ENCODE results near the gene ABCC1. TPM values are rescaled to one million over a fixed set of nuclear protein-coding genes. Genes with fewer than 3 reads are reported as not detected.

Gene ABCC1
- total and polyA plus RNA-seq, 4 donors: 2.9 to 61.9 (median 43.6) TPM

- WGBS, 2 donors: 93 to 97% methylated on average over 7 of the region's 7 CpGs
- Histone ChIP-seq H3K27ac (ENCODE audit: low read depth in 1 of 2, low read length in 2 of 2) (no peak overlapping the region), H3K9me3 (ENCODE audit: control insufficient read depth, low read length) (no peaks in the 10 kb centered on the region), H3K36me3 (ENCODE audit: control insufficient read depth in 1 of 2, insufficient read depth in 2 of 2, low read length in 1 of 2) (no peaks in the 10 kb centered on the region), H3K4me3 (ENCODE audit: low read length in 2 of 2) (no peak overlapping the region), H3K27me3 (ENCODE audit: control insufficient read depth in 1 of 2, insufficient read depth in 2 of 2, low read length in 1 of 2) (no peaks in the 10 kb centered on the region), H3K4me1 (ENCODE audit: control insufficient read depth in 1 of 2, insufficient read depth in 2 of 2, low read length in 2 of 2) (peaks cover 4 to 6% of the 10 kb centered on the region in 2 donors)
- DNase-seq (no peak), ATAC-seq (ENCODE audit: low FRiP score) (no peak)
- intact Hi-C loops (cut with DNase I): no loop called here
Observed at GRCh38 chr16:15970743-15971439, 21.5 kb downstream of the ABCC1 start.

DNA sequence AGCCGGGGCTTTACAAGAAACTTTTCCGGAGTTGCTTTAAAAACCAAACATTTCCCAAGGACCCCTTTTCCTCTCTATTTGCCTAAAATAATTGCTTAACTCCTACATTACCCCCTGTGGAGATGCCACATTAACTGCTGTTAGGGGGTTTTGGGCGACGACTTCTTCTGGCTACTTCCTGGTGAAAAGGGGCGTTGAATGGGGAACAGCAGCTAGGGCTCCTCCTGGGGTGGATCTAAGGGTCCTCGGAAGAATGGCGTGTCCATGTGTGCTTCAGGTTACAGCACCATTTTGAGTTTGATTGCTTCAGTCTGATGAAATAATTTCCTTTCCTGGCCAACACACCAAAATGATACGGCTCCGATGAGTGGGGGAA, 22.0 kb downstream of the ABCC1 start:
- no peak overlapping the region for H3K27ac ChIP-seq (ENCODE audit: low read depth in 1 of 2, low read length in 2 of 2)

GRCh38 chr16:15972046-15972868, 22.8 kb downstream of the ABCC1 start:
- ATAC-seq (ENCODE audit: low FRiP score): no peak
- 33 to 61% methylated on average over 3 of the region's 3 CpGs for WGBS, 2 donors

More for the DNA sequence above, 22.0 kb downstream of the ABCC1 start:
- WGBS, 2 donors: 75 to 81% methylated on average over 9 of the region's 9 CpGs
- peaks cover 4 to 8% of the 10 kb centered on the region in 2 donors for H3K4me1 ChIP-seq (ENCODE audit: control insufficient read depth in 1 of 2, insufficient read depth in 2 of 2, low read length in 2 of 2)
- no peak overlapping the region for H3K4me3 ChIP-seq (ENCODE audit: low read length in 2 of 2)
- no peaks in the 10 kb centered on the region for H3K27me3 ChIP-seq (ENCODE audit: control insufficient read depth in 1 of 2, insufficient read depth in 2 of 2, low read length in 1 of 2)
- H3K36me3 ChIP-seq (ENCODE audit: control insufficient read depth in 1 of 2, insufficient read depth in 2 of 2, low read length in 1 of 2): no peaks in the 10 kb centered on the region
- no peak for ATAC-seq (ENCODE audit: low FRiP score)
- intact Hi-C loops (cut with DNase I): no loop called here
- no peak for DNase-seq
- no peaks in the 10 kb centered on the region for H3K9me3 ChIP-seq (ENCODE audit: control insufficient read depth, low read length)

GRCh38 chr16:15973421-15973820, 24.0 kb downstream of the ABCC1 start:
- ATAC-seq (ENCODE audit: low FRiP score) (no peak), DNase-seq (no peak)
- Histone ChIP-seq H3K27me3 (ENCODE audit: control insufficient read depth in 1 of 2, insufficient read depth in 2 of 2, low read length in 1 of 2) (no peaks in the 10 kb centered on the region), H3K4me3 (ENCODE audit: low read length in 2 of 2) (no peak overlapping the region), H3K9me3 (ENCODE audit: control insufficient read depth, low read length) (no peaks in the 10 kb centered on the region), H3K4me1 (ENCODE audit: control insufficient read depth in 1 of 2, insufficient read depth in 2 of 2, low read length in 2 of 2) (peaks cover 7 to 17% of the 10 kb centered on the region in 2 donors), H3K36me3 (ENCODE audit: control insufficient read depth in 1 of 2, insufficient read depth in 2 of 2, low read length in 1 of 2) (no peaks in the 10 kb centered on the region), H3K27ac (ENCODE audit: low read depth in 1 of 2, low read length in 2 of 2) (peak overlapping the region in 1 of 2 donors; percentile 22)
- intact Hi-C loops (cut with DNase I): no loop called here
- 51 to 55% methylated on average over 5 of the region's 5 CpGs for WGBS, 2 donors

More at GRCh38 chr16:15972046-15972868, 22.8 kb downstream of the ABCC1 start:
- no peaks in the 10 kb centered on the region for H3K36me3 ChIP-seq (ENCODE audit: control insufficient read depth in 1 of 2, insufficient read depth in 2 of 2, low read length in 1 of 2)
- DNase-seq: no peak
- peak overlapping the region in 1 of 2 donors; percentile 45 for H3K27ac ChIP-seq (ENCODE audit: low read depth in 1 of 2, low read length in 2 of 2)
- peaks cover 4 to 13% of the 10 kb centered on the region in 2 donors for H3K4me1 ChIP-seq (ENCODE audit: control insufficient read depth in 1 of 2, insufficient read depth in 2 of 2, low read length in 2 of 2)
- H3K9me3 ChIP-seq (ENCODE audit: control insufficient read depth, low read length): no peaks in the 10 kb centered on the region
- H3K27me3 ChIP-seq (ENCODE audit: control insufficient read depth in 1 of 2, insufficient read depth in 2 of 2, low read length in 1 of 2): no peaks in the 10 kb centered on the region
- intact Hi-C loops (cut with DNase I): no loop called here
- no peak overlapping the region for H3K4me3 ChIP-seq (ENCODE audit: low read length in 2 of 2)

GRCh38 chr16:15974057-15974456, 24.6 kb downstream of the ABCC1 start:
- peak overlapping the region; percentile 78 to 87 for H3K27ac ChIP-seq (ENCODE audit: low read depth in 1 of 2, low read length in 2 of 2)
- H3K9me3 ChIP-seq (ENCODE audit: control insufficient read depth, low read length): no peaks in the 10 kb centered on the region
- H3K4me1 ChIP-seq (ENCODE audit: control insufficient read depth in 1 of 2, insufficient read depth in 2 of 2, low read length in 2 of 2): peaks cover 7 to 17% of the 10 kb centered on the region in 2 donors
- H3K4me3 ChIP-seq (ENCODE audit: low read length in 2 of 2): no peak overlapping the region
- ATAC-seq (ENCODE audit: low FRiP score): no peak
- WGBS, 2 donors: 16 to 24% methylated on average over 2 of the region's 2 CpGs
- no peaks in the 10 kb centered on the region for H3K36me3 ChIP-seq (ENCODE audit: control insufficient read depth in 1 of 2, insufficient read depth in 2 of 2, low read length in 1 of 2)
- intact Hi-C loops (cut with DNase I): no loop called here
- no peak for DNase-seq
- H3K27me3 ChIP-seq (ENCODE audit: control insufficient read depth in 1 of 2, insufficient read depth in 2 of 2, low read length in 1 of 2): no peaks in the 10 kb centered on the region

- DNase-seq: no peak
- Histone ChIP-seq H3K4me3 (ENCODE audit: low read length in 2 of 2) (no peak overlapping the region), H3K9me3 (ENCODE audit: control insufficient read depth, low read length) (no peaks in the 10 kb centered on the region), H3K27ac (ENCODE audit: low read depth in 1 of 2, low read length in 2 of 2) (peak overlapping the region; percentile 78 to 96), H3K27me3 (ENCODE audit: control insufficient read depth in 1 of 2, insufficient read depth in 2 of 2, low read length in 1 of 2) (no peaks in the 10 kb centered on the region), H3K4me1 (ENCODE audit: control insufficient read depth in 1 of 2, insufficient read depth in 2 of 2, low read length in 2 of 2) (peaks cover 7 to 17% of the 10 kb centered on the region in 2 donors), H3K36me3 (ENCODE audit: control insufficient read depth in 1 of 2, insufficient read depth in 2 of 2, low read length in 1 of 2) (no peaks in the 10 kb centered on the region)
- 25 to 32% methylated on average over 5 of the region's 5 CpGs for WGBS, 2 donors
- intact Hi-C loops (cut with DNase I): no loop called here
- ATAC-seq (ENCODE audit: low FRiP score): peak; percentile 34
Observed at GRCh38 chr16:15975172-15975571, 25.8 kb downstream of the ABCC1 start.

- no peaks in the 10 kb centered on the region for H3K9me3 ChIP-seq (ENCODE audit: control insufficient read depth, low read length)
- ATAC-seq (ENCODE audit: low FRiP score): no peak
- H3K4me1 ChIP-seq (ENCODE audit: control insufficient read depth in 1 of 2, insufficient read depth in 2 of 2, low read length in 2 of 2): peaks cover 7 to 17% of the 10 kb centered on the region in 2 donors
- intact Hi-C loops (cut with DNase I): no loop called here
- no peaks in the 10 kb centered on the region for H3K36me3 ChIP-seq (ENCODE audit: control insufficient read depth in 1 of 2, insufficient read depth in 2 of 2, low read length in 1 of 2)
- no peaks in the 10 kb centered on the region for H3K27me3 ChIP-seq (ENCODE audit: control insufficient read depth in 1 of 2, insufficient read depth in 2 of 2, low read length in 1 of 2)
- DNase-seq: no peak
- 17 to 23% methylated on average over 5 of the region's 5 CpGs for WGBS, 2 donors
- H3K4me3 ChIP-seq (ENCODE audit: low read length in 2 of 2): no peak overlapping the region
- H3K27ac ChIP-seq (ENCODE audit: low read depth in 1 of 2, low read length in 2 of 2): peak overlapping the region; percentile 62 to 96
Observed at GRCh38 chr16:15976225-15976812, 26.9 kb downstream of the ABCC1 start.

DNA sequence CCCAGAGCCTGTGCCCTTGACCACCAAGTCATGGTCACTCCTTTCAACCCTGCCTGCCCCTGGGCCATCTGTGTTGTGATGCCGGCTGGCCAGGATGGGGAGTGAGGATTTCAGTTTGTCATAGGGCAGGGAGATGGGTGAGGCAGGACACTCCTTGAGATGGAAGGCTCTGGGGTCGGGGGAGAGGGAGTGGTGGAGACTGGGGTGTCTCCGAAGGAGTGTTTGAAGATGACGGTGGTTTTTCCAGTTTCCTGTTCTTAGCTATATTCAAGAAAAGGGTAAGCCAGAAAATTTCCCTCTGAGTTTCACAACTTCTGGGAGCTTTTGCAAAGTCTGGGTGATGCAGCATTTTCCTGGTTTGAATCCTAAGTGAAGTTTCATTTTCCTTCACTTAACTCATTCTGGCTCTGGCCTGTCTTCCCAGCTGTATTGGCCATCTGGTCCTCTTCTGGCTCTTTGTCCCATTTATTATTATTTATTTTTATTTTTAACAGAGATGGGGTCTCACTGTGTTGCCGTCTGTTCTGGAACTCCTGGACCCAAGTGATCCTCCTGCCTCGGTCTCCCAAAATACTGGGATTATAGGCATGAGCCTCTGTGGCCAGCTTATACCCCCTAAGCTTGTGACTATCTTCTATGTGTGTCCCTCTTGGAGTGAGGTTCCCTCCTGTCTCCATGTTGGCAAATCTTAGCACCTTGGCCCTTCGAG, 27.7 kb downstream of the ABCC1 start:
- H3K9me3 ChIP-seq (ENCODE audit: control insufficient read depth, low read length): no peaks in the 10 kb centered on the region
- no peaks in the 10 kb centered on the region for H3K36me3 ChIP-seq (ENCODE audit: control insufficient read depth in 1 of 2, insufficient read depth in 2 of 2, low read length in 1 of 2)
- H3K4me1 ChIP-seq (ENCODE audit: control insufficient read depth in 1 of 2, insufficient read depth in 2 of 2, low read length in 2 of 2): peaks cover 7 to 17% of the 10 kb centered on the region in 2 donors
- H3K27ac ChIP-seq (ENCODE audit: low read depth in 1 of 2, low read length in 2 of 2): peak overlapping the region; percentile 93 to 99
- peak; percentile 63 to 81 for DNase-seq
- no peak overlapping the region for H3K4me3 ChIP-seq (ENCODE audit: low read length in 2 of 2)
- intact Hi-C loops (cut with DNase I): no loop called here
- ATAC-seq (ENCODE audit: low FRiP score): peak; percentile 83
- no peaks in the 10 kb centered on the region for H3K27me3 ChIP-seq (ENCODE audit: control insufficient read depth in 1 of 2, insufficient read depth in 2 of 2, low read length in 1 of 2)
- 37% methylated on average over 7 of the region's 7 CpGs for whole genome bisulfite sequencing, 2 donors

Measured in aorta (tissue), 5 donors.